ENCODE results near the gene SH3RF3.

DNA sequence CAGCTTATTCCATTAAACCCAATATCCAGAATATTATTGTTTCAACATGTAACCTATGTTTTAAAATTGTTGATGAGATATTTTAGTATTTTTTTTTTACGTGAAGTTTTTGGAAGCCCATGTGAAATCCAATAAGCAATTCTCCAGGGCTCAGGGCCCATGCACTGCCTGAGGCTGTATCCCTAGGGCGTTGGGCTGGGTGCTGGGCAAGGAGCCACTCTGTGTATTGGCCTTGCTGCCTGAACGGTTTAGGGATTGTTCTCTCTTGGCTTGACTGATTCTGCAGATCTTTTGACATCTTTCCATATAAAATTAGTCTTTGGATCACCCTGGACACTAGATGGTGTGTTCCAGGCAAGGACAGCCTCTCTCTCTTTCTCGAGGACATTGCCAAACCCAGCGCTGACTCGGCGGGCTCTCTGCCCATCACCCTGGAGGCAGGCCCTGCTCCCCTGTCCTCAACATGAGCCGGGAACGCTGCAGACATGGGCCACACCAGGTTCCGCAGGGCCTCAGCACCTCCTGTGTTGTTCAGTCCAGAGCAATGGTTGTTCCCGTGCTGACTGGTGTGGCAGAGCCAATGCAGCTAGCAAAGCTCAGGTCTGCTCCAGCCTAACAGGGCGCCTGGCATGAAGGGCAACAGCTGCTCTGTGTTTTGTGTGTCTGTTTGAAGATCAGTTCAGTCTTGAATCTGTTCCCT, 321.7 kb downstream of the SH3RF3 start:
- no peak for TF ChIP-seq POLR2A (IDR thresholded peaks at IDR 0.05)
- TF ChIP-seq, protein P1, sequence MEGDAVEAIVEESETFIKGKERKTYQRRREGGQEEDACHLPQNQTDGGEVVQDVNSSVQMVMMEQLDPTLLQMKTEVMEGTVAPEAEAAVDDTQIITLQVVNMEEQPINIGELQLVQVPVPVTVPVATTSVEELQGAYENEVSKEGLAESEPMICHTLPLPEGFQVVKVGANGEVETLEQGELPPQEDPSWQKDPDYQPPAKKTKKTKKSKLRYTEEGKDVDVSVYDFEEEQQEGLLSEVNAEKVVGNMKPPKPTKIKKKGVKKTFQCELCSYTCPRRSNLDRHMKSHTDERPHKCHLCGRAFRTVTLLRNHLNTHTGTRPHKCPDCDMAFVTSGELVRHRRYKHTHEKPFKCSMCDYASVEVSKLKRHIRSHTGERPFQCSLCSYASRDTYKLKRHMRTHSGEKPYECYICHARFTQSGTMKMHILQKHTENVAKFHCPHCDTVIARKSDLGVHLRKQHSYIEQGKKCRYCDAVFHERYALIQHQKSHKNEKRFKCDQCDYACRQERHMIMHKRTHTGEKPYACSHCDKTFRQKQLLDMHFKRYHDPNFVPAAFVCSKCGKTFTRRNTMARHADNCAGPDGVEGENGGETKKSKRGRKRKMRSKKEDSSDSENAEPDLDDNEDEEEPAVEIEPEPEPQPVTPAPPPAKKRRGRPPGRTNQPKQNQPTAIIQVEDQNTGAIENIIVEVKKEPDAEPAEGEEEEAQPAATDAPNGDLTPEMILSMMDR (IDR thresholded peaks at IDR 0.05), result no peak

All from adrenal gland (tissue), 5 donors.